ENCODE measurements around the gene RAB30.
A peak's percentile ranks its signal among the peaks of the same experiment; 100 is the strongest.

RAB30 gene

GRCh38 chr11:83073258-83073657, 1.6 kb upstream of the RAB30 start:
- peaks cover 74% of the 10 kb centered on the region for H3K79me2 ChIP-seq (ENCODE audit: insufficient read depth, low read length)
- H2AFZ ChIP-seq (ENCODE audit: low read depth, low read length, severe bottlenecking) = no peak overlapping the region
- H3K4me2 ChIP-seq (ENCODE audit: low read depth, low read length, poor library complexity, severe bottlenecking) = peak overlapping the region; percentile 76
- H3K36me3 ChIP-seq (ENCODE audit: low read length) = peaks cover 7% of the 10 kb centered on the region
- H3K27ac ChIP-seq (ENCODE audit: low read depth, low read length) = peak overlapping the region; percentile 76
- no peaks in the 10 kb centered on the region for H3K9me3 ChIP-seq (ENCODE audit: insufficient read depth, low read length)
- H3K9me2 ChIP-seq (replicated peaks; ENCODE audit: insufficient read depth, low read length) = no peaks in the 10 kb centered on the region
- TF ChIP-seq EZH2phosphoT487 (conservative IDR thresholded peaks at IDR 0.05; ENCODE audit: low read length) = no peak
- TF ChIP-seq CTCF (IDR thresholded peaks at IDR 0.05; ENCODE audit: insufficient read depth, low read length, poor library complexity, severe bottlenecking) = no peak
- peak overlapping the region; percentile 87 for H3K9ac ChIP-seq (ENCODE audit: low read length)
- H4K20me1 ChIP-seq (ENCODE audit: low read depth, low read length) = no peaks in the 10 kb centered on the region
- no peaks in the 10 kb centered on the region for H3K27me3 ChIP-seq (ENCODE audit: low read length)
- H3K4me3 ChIP-seq (ENCODE audit: insufficient read depth, low read length, poor library complexity, severe bottlenecking) = peak overlapping the region; percentile 90
- peaks cover 24% of the 10 kb centered on the region for H3F3A ChIP-seq (ENCODE audit: insufficient read depth)

GRCh38 chr11:83072350-83073242, 899 bp upstream of the RAB30 start:
- H3K36me3 ChIP-seq (ENCODE audit: low read length) = peaks cover 3% of the 10 kb centered on the region
- H3F3A ChIP-seq (ENCODE audit: insufficient read depth) = peaks cover 23% of the 10 kb centered on the region
- H3K4me2 ChIP-seq (ENCODE audit: low read depth, low read length, poor library complexity, severe bottlenecking) = peak overlapping the region; percentile 76
- peak overlapping the region; percentile 87 for H3K9ac ChIP-seq (ENCODE audit: low read length)
- no peaks in the 10 kb centered on the region for H3K27me3 ChIP-seq (ENCODE audit: low read length)
- H3K27ac ChIP-seq (ENCODE audit: low read depth, low read length) = peak overlapping the region; percentile 76
- H3K9me3 ChIP-seq (ENCODE audit: insufficient read depth, low read length) = no peaks in the 10 kb centered on the region
- peak overlapping the region; percentile 90 for H3K4me3 ChIP-seq (ENCODE audit: insufficient read depth, low read length, poor library complexity, severe bottlenecking)
- H4K20me1 ChIP-seq (ENCODE audit: low read depth, low read length) = no peaks in the 10 kb centered on the region
- H2AFZ ChIP-seq (ENCODE audit: low read depth, low read length, severe bottlenecking) = no peak overlapping the region
- H3K79me2 ChIP-seq (ENCODE audit: insufficient read depth, low read length) = peaks cover 80% of the 10 kb centered on the region
- no peaks in the 10 kb centered on the region for H3K9me2 ChIP-seq (replicated peaks; ENCODE audit: insufficient read depth, low read length)
- TF ChIP-seq CTCF (IDR thresholded peaks at IDR 0.05; ENCODE audit: insufficient read depth, low read length, poor library complexity, severe bottlenecking) = no peak
- TF ChIP-seq EZH2phosphoT487 (conservative IDR thresholded peaks at IDR 0.05; ENCODE audit: low read length) = no peak

GRCh38 chr11:83070731-83071566, 748 bp downstream of the RAB30 start:
- Histone ChIP-seq H3K9me2 (replicated peaks; ENCODE audit: insufficient read depth, low read length) (no peaks in the 10 kb centered on the region), H3K27ac (ENCODE audit: low read depth, low read length) (peak overlapping the region; percentile 100), H3F3A (ENCODE audit: insufficient read depth) (peaks cover 31% of the 10 kb centered on the region), H3K4me2 (ENCODE audit: low read depth, low read length, poor library complexity, severe bottlenecking) (peak overlapping the region; percentile 96), H3K36me3 (ENCODE audit: low read length) (peaks cover 3% of the 10 kb centered on the region; the same call in 1 of the 2 replicates), H3K79me2 (ENCODE audit: insufficient read depth, low read length) (peaks cover 95% of the 10 kb centered on the region), H3K9me3 (ENCODE audit: insufficient read depth, low read length) (no peaks in the 10 kb centered on the region), H2AFZ (ENCODE audit: low read depth, low read length, severe bottlenecking) (no peak overlapping the region), H3K27me3 (ENCODE audit: low read length) (no peaks in the 10 kb centered on the region), H3K4me3 (ENCODE audit: insufficient read depth, low read length, poor library complexity, severe bottlenecking) (peak overlapping the region; percentile 90), H4K20me1 (ENCODE audit: low read depth, low read length) (no peaks in the 10 kb centered on the region), H3K9ac (ENCODE audit: low read length) (peak overlapping the region; percentile 87)
- TF ChIP-seq EZH2phosphoT487 (conservative IDR thresholded peaks at IDR 0.05; ENCODE audit: low read length) (no peak), CTCF (IDR thresholded peaks at IDR 0.05; ENCODE audit: insufficient read depth, low read length, poor library complexity, severe bottlenecking) (no peak)
